ENCODE data around the gene PPM1H.

GRCh38 chr12:62966990-62967506 lies 32.1 kb upstream of the PPM1H start:
- TF ChIP-seq CTCF (IDR thresholded peaks at IDR 0.05) (no peak), POLR2A (IDR thresholded peaks at IDR 0.05) (no peak)

Data from vagina (tissue), 2 donors.